Fibroblast of villous mesenchyme (primary cell): ENCODE results near the gene MTG1. TPM values are rescaled to one million over a fixed set of nuclear protein-coding genes. Genes with fewer than 3 reads are reported as not detected.
"Not testable (repeated sequence)": the region's sequence is repeated elsewhere in the genome, so short reads cannot be mapped to it uniquely, and the experiment has no call there.

ENCODE experiments used
- DNase-seq: peaks from one replicate; pipeline ENCODE4 v3.0.0-alpha.2; 2010; ENCODE audit warnings: low read depth
- H3K4me3 ChIP-seq: 2 replicates; pipeline ENCODE4 v1.5.1; 2011; ENCODE audit warnings: low read depth, mild to moderate bottlenecking, low read length
- small RNA-seq: library from RNA; depleted of rRNA; stranded (forward); fragments of <200 nt; gene quantifications from one replicate; pipeline ENCODE3, GENCODE V24; 2012
- total RNA-seq: library from RNA; depleted of rRNA; stranded (reverse); fragments of >200 nt; gene quantifications from 2 replicates; pipeline ENCODE4 v1.2.3, GENCODE V29; 2012
- TF ChIP-seq, protein P1 (sequence below): IDR thresholded peaks from 2 replicates; pipeline ENCODE4 v1.5.1; 2012; ENCODE audit warnings: low read depth, mild to moderate bottlenecking, low read length; ENCODE audit not compliant: insufficient read depth

Gene MTG1
- total RNA-seq, 1 donor, result 22.5 TPM

DNA sequence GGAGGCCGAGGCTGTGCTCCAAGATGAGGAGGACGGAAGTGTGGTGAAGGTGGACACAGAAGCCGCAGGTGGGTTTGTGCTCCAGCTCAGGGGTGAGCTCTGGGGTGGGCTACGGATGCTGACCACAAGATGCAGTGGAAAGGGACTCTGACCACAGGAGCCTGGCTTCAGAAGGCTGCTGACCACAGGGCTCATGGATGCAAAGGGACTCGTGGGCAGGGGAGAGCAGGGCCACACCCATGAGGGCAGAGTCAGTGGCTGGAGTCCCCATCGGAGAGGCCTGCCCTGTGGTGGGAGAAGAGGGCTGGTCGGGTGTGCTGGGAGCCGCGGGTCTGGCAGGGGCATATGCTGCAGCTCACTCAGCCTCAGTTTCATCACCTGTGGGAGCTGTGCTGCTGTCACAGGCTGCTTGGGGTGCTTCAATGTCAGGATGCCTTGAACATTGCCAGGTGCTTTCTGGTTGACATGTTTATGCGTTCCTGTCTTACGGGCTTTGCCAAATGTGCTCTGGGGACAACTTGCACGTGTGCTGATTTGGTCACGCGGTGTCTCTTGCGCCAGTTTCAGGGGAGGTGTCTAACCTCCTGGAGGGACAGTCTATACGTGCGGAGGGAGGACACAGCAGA lies 73.4 kb downstream of the MTG1 start:
- DNase-seq, result no peak
- H3K4me3 ChIP-seq, result no peak overlapping the region
- TF ChIP-seq, protein P1, sequence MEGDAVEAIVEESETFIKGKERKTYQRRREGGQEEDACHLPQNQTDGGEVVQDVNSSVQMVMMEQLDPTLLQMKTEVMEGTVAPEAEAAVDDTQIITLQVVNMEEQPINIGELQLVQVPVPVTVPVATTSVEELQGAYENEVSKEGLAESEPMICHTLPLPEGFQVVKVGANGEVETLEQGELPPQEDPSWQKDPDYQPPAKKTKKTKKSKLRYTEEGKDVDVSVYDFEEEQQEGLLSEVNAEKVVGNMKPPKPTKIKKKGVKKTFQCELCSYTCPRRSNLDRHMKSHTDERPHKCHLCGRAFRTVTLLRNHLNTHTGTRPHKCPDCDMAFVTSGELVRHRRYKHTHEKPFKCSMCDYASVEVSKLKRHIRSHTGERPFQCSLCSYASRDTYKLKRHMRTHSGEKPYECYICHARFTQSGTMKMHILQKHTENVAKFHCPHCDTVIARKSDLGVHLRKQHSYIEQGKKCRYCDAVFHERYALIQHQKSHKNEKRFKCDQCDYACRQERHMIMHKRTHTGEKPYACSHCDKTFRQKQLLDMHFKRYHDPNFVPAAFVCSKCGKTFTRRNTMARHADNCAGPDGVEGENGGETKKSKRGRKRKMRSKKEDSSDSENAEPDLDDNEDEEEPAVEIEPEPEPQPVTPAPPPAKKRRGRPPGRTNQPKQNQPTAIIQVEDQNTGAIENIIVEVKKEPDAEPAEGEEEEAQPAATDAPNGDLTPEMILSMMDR, result no peak

DNA sequence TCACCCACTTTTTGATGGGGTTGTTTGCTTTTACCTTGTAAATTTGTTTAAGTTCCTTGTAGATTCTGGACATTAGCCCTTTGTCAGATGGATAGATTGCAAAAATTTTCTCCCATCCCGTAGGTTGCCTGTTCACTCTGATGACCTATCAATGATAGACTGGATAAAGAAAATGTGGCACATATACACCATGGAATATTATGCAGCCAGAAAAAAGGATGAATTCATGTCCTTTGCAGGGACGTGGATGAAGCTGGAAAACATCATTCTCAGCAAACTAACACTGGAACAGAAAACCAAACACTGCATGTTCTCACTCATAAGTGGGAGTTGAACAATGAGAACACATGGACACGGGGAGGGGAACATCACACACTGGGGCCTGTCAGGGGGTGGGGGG lies 75.2 kb downstream of the MTG1 start:
- not testable (repeated sequence) for DNase-seq, H3K4me3 ChIP-seq

DNA sequence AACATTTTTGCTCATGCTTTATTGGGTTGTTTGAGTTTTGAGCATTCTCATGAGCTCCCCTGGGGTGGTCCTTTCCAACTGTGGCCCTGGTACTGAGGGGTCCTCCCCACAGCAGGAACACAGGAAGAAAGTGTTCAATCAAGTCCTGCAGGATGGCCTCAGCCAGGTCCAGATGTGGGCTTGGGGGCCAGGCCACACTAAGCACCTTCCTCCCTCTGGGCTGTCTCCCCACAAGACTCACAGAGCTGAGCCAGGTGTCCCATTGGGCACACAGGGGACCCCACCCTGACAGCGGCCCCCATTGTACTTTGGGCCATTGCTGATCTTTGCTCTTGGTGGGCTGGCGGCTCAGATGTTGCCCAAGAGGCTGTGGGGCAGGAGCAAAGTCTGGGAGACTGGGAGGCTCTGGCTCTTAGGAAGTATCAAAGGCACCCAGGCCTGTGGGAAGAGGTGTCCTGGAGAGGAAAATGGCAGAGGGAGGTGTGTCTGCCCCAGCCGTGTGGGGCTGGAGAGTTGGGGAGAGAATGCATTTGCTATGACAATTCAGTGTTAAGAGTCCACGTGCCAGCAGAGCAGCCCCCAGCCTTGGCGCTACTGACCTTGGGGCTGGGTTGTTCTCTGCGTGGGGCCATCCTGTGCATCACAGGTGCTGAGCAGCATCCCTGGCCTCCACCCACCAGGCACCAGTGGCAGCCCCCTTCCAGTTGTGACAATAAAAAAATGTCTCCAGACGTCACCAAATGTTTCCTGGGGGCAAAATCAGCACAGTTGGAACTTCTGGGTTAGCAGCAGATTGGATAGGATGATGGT lies 77.5 kb downstream of the MTG1 start:
- no peak overlapping the region for H3K4me3 ChIP-seq
- TF ChIP-seq, protein P1, result no peak
- DNase-seq, result no peak

Small RNA genes within 50 kb of the gene (small RNA-seq; reads per million reads assigned to genes)
- not detected for gene AL360181.4
- not detected for gene BANF1P2
- 0.28 reads per million for gene MIR3944

Other genes with a start within 250 kb of the MTG1 start
- 1.9 and 5.6 TPM in 2 replicates for gene KNDC1, start 233.9 kb upstream of the MTG1 start, total RNA-seq
- gene UTF1, start 163.9 kb upstream of the MTG1 start, total RNA-seq, result not detected in 2 replicates
- not detected in 2 replicates for gene VENTX, start 156.3 kb upstream of the MTG1 start, total RNA-seq
- 2.3 and 7.8 TPM in 2 replicates for gene ADAM8, start 117.3 kb upstream of the MTG1 start, total RNA-seq
- gene TUBGCP2, start 85.3 kb upstream of the MTG1 start, total RNA-seq, result 56.7 and 66.9 TPM in 2 replicates
- gene ZNF511, start 85.2 kb upstream of the MTG1 start, total RNA-seq, result 21.2 and 27.1 TPM in 2 replicates
- not detected in 2 replicates for gene CALY, start 57.3 kb upstream of the MTG1 start, total RNA-seq
- gene PRAP1, start 46.8 kb upstream of the MTG1 start, total RNA-seq, result not detected in 2 replicates
- 7.3 and 13.2 TPM in 2 replicates for gene FUOM, start 36.1 kb upstream of the MTG1 start, total RNA-seq
- gene ECHS1, start 20.8 kb upstream of the MTG1 start, total RNA-seq, result 50.3 and 59.6 TPM in 2 replicates
- 6.4 and 7.8 TPM in 2 replicates for gene PAOX, start 14.9 kb upstream of the MTG1 start, total RNA-seq
- 0.32 and 0.43 TPM in 2 replicates for gene SPRN, start 30.5 kb downstream of the MTG1 start, total RNA-seq
- 2.6 and 4.2 TPM in 2 replicates for gene SCART1, start 59.8 kb downstream of the MTG1 start, total RNA-seq
- gene CYP2E1, start 133.2 kb downstream of the MTG1 start, total RNA-seq, result 1.3 and 1.6 TPM in 2 replicates
- 1.3 and 1.6 TPM in 2 replicates for gene SYCE1, start 171.4 kb downstream of the MTG1 start, total RNA-seq
- gene FRG2B, start 232.6 kb downstream of the MTG1 start, total RNA-seq, result under 0.01 TPM in 1 of 2 replicates, not detected in the other